Skin epidermis (tissue), 12 donors: ENCODE data around the gene IPCEF1.
A peak's percentile ranks its signal among the peaks of the same experiment; 100 is the strongest.

ENCODE experiments used
- H3K27ac ChIP-seq, 21 experiments: fragments of 200-600 bp; sonication (generic) in 11 of 21; one replicate each; pipeline ENCODE4 v1.5.0; 2020; ENCODE audit warnings: mild to moderate bottlenecking in 3 of 21, inconsistent platforms in 2 of 21, moderate library complexity in 2 of 21
- H3K4me3 ChIP-seq, 7 experiments: fragments of 200-600 bp; sonication (generic) in 2 of 7; one replicate each; pipeline ENCODE4 v1.5.0; 2020; ENCODE audit warnings: inconsistent platforms in 2 of 7, mild to moderate bottlenecking in 2 of 7, moderate library complexity in 1 of 7

Gene IPCEF1

DNA sequence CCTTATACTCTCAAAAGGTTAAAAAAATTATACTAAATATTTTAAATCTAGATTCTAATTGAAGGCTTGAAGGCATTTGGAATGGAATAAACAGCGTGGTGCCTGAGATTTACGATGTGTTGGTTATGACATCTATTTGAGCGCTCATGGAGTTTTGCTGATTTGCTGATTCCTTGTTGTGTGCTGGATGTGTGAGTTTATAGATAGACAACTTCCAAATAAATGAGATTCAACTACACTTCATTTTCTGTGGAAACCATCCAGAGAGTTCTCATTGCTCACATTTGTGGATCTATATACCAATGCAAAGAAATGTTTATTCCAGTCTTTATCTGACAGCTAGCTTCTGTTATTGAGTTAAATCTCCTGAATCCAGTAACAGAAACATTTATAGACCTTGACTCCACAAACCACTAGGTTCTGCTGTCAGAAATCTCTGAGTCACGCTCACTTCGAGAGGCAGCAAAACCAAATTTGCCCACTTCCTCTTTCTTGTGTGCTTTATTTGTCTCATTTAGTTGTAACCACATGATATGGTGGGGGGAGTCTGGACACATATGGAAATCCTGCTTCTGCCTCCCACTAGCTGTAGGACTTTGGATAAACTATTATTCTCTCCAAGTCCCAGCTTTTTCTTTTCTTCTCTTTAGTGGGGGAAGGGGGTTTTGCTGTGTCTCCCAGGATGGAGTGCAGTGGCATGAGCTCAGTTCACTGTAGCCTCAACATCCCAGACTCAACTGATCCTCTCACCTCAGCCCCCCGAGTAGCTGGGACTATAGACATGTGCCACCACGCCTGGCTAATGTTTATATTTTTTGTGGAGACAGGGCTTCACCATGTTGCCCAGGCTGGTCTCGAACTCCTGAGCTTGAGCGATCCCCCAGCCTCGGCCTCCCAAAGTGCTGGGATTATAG lies 54.5 kb downstream of the IPCEF1 start:
- no peak overlapping the region for H3K4me3 ChIP-seq
- peak overlapping the region in 3 of 21 experiments; percentile 15 to 49 (median 26) for H3K27ac ChIP-seq

DNA sequence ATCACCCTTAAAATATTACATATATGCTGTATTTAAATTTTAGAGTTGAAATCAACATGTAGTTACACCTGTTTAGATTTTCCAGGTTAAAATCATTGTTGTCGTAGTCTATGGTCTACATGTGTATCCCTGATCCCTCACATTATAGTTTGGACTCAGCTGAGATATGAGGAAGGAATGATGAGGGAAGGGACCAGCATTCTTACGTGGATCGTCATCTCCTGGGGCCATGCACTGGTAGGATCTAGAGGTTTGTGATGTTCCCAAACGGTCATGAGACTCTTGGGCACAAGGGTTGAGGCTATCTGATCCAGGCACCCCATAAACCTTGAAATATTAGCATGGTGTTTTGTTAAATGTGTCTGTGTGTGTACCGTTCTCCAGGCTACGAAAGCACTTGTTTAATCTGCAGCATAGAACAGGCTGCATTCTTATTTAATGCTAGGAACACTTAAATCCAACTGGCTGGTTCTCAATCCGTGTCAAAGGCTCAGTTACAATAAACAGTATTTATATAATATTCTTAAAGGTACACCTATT lies 55.4 kb downstream of the IPCEF1 start:
- H3K4me3 ChIP-seq, result no peak overlapping the region
- peak overlapping the region in 1 of 21 experiments; percentile 49 for H3K27ac ChIP-seq

DNA sequence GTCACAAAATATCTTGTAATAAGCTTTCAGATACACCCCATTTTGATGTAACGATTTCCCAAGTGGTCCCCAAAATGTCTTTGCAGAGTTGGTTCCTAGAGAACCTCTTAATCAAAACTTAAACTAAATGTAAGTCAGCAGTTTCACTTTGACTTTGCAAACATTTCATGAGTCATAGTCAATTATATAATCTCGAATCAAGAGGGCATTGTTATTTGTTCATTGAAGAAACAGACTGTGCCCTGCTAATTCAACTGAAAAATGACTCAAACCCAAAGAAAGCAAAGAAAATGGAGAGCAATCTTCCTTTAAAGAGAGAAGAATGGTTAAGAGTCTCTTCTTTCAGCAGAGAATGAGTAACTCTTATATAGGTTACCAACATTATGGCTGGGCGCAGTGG lies 58.3 kb downstream of the IPCEF1 start:
- Histone ChIP-seq H3K27ac (peak overlapping the region in 5 of 21 experiments; percentile 32 to 47 (median 44)), H3K4me3 (no peak overlapping the region)

DNA sequence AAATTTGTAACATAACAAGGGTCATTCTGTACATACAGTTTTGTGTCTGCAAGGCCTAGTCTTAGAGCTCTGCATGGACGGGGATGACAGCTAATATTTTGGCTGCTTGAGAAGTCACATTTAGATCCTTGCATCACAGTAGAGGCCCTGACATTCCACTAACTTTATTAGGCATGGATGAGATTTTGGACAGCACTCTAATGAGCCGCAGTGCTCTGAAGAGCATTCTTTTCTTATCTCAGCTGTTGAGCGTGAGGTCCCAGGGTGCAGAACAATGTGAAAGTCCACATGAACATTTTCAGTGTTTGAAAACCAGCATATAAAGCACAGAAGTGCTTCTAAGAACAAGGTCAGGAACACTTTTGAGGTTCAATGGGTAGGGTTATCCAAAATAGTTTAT lies 58.9 kb downstream of the IPCEF1 start:
- H3K4me3 ChIP-seq, result no peak overlapping the region
- H3K27ac ChIP-seq, result peak overlapping the region in 3 of 21 experiments; percentile 32 to 47 (median 44)

DNA sequence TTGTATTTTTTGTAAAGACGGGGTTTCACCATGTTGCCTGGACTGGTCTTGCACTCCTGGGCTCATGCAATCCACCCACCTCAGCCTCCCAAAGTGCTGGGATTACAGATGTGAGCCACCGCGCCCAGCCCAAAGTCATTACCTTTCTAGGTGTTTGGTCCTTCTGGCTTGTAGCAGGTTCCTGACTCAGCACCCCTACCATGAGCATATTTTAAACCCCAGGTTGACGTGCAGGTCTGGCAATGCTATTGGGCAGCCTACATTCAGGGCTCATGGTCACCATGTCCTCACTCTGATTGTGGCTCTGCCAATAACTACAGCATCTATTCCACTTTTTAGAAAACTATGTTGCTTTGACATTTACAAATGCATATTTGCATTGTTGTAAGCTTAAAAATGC lies 59.4 kb downstream of the IPCEF1 start:
- Histone ChIP-seq H3K4me3 (no peak overlapping the region), H3K27ac (no peak overlapping the region)

DNA sequence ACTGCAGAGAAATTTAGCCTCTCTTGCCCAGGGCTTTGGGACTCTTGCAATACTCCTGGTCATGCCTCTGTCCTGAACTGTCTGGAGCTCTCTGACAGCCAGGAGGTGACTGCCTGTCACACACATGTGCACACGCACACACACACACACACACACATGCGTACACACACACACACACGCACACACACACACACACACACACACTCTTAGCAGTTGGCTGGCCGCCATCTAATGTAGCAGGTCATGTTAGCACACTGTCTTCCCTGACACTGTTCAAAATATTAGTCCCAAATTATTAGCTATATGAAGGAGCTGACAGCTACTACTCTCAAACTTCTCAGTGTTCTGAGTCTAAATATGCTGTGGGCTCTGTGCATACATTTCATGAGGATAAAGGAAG lies 60.9 kb downstream of the IPCEF1 start:
- H3K4me3 ChIP-seq, result no peak overlapping the region
- H3K27ac ChIP-seq, result no peak overlapping the region

DNA sequence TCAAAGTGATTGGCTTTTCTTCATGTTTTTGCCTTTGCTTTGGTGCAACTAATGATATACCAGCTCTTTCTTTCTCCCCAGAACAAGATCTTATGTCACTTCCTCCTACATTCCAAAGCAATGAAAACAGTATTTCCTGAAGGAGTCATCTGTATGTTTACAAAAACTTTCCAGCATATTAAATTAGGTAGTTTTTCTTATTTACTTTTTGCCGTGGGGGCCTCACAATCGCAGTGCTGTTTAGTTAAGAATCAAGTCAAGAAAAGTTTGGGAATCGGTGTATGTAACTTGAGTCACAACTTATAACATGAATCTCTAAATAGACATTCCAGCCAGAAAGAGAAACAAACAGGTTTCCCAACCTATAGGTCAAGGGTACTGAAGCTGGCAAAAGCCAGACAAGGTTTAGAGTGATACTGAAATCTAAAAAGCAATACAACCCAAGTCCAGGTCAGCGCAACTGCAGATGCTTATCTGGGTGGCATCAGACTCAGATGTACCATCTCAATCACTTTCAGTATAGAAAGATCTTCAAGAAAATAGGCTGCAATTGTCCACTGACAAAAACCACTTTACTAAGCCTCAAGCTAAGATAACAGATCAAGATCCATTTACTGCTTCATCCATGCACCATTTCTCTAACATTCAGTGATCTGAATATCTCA lies 63.6 kb downstream of the IPCEF1 start:
- H3K4me3 ChIP-seq, result no peak overlapping the region
- H3K27ac ChIP-seq, result no peak overlapping the region

DNA sequence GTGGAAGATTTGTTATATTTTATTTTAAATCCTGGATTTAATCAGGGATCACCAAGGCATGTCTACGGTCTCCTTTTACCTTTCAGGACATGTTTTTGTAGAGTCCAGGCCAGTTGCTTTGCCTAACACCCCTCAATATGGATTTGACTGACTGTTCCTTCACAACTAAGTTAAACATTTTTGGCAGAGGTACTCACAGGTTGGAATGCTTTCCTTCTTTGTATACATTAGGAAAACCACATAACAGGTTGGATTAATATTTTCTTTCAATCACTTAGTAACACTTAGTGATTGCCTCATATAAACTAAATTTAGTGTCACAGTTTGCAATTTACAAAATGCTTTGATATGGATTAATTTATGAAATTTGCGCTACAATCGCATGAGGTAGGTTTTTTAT lies 64.5 kb downstream of the IPCEF1 start:
- no peak overlapping the region for H3K27ac ChIP-seq
- no peak overlapping the region for H3K4me3 ChIP-seq

DNA sequence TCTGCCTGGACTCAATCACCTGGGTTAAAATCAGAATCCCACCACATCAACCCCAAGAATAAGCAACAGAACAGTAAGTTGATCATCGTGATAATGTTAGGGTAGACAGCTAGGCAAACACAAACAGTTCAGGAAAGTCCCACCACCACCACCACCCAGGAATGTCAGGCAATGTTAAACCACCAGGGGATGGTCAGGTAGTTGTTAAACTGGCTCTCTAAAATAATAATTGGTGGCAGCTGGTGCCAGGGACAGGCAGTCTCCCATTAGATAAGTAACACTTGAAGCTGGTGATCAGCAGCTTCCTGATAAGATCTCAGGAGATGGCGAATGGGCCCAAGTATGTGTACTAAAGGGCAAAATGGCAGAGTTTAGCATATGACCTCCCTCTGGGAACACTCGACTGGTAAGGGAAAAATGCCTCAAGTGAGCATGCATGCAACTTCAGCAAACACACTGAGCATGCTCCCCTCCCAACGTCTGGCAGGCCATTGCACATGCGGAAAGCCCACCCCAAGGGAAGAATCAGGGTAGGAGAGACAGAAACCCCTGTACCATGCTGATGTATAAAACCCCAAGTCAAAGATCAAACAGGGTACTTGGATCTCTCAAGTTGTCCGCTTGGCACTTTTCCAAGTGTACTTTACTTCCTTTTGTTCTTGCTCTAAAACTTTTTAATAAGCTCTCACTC lies 66.6 kb downstream of the IPCEF1 start:
- Histone ChIP-seq H3K4me3 (no peak overlapping the region), H3K27ac (no peak overlapping the region)

DNA sequence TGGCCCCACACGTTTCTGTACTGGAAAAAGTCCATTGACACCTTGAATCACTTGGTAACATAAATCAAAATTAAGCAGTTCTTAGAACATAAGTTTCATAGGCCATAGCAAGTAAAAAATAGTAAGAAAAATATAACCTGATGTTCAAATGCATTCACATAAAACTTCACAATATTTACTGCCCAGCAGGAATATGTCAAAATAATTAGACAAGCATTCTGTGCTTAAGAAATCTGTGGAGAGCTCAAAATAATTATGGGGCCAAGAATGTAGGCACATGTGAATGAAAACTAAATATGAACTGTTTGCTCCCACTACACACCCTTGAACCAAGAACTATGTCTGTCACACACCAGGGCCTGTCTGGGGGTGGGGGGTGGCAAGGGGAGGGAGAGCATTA lies 70.8 kb downstream of the IPCEF1 start:
- H3K4me3 ChIP-seq, result no peak overlapping the region
- H3K27ac ChIP-seq, result no peak overlapping the region

DNA sequence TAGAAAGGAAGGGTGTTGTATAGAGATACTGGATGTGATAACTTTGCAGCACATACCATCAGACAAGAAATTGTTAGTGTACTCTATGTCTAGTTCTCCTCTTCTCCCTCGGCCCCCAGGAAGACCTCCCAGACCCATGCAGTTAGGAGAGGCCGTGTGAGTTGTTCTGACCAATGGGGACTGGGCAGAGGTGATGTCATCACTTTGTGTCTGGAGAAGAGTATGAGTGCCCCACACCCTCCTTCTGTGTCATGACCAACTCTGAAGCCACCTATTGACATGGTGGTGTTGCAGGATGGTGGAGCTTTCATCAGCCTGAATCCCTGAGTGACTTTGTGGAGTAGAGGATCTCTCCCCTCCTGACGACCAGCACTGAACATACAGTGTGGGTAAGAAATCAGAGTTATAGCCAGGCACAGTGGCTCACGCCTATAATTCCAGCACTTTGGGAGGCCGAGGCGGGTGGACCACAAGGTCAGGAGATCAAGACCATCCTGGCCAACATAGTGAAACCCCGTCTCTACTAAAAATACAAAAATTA lies 72.2 kb downstream of the IPCEF1 start:
- Histone ChIP-seq H3K27ac (no peak overlapping the region), H3K4me3 (no peak overlapping the region)

DNA sequence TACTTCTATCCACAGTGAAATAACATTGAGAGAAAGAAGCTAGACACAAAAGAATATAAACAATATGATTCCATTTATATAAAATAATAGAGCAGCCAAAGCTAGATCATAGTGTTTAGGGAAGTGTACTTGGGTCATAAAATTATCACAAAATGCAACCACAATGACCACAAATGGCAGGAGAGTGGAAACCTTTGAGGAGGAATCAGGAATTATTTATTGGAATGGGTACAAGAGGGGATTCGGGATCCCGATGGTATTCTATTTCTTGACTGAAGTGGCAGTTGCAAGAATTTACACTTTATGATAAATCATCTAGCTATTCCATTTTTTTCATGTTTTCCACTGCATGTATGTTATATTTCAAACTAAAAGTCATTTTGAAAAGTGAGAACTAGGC lies 76.1 kb downstream of the IPCEF1 start:
- Histone ChIP-seq H3K27ac (no peak overlapping the region), H3K4me3 (no peak overlapping the region)

DNA sequence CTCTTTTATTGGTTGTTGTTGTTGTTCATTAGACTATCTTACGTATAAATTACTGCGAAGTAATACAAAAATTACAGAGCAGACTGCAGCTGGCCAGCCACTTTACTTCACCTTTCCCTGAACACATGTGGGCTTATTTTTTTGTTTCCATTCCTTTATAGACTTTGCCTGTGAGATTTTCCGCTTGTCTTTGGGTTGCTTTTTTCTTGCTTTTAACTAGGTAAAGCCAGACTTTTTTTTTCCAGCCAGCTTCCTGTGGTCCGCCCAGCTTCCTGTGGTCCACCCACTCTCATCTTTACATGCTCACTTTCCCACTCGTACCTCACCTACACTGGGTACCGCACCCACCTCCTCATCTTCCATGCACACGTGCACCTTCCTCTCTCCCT lies 79.0 kb downstream of the IPCEF1 start:
- Histone ChIP-seq H3K4me3 (no peak overlapping the region), H3K27ac (peak overlapping the region in 1 of 21 experiments; percentile 24)

DNA sequence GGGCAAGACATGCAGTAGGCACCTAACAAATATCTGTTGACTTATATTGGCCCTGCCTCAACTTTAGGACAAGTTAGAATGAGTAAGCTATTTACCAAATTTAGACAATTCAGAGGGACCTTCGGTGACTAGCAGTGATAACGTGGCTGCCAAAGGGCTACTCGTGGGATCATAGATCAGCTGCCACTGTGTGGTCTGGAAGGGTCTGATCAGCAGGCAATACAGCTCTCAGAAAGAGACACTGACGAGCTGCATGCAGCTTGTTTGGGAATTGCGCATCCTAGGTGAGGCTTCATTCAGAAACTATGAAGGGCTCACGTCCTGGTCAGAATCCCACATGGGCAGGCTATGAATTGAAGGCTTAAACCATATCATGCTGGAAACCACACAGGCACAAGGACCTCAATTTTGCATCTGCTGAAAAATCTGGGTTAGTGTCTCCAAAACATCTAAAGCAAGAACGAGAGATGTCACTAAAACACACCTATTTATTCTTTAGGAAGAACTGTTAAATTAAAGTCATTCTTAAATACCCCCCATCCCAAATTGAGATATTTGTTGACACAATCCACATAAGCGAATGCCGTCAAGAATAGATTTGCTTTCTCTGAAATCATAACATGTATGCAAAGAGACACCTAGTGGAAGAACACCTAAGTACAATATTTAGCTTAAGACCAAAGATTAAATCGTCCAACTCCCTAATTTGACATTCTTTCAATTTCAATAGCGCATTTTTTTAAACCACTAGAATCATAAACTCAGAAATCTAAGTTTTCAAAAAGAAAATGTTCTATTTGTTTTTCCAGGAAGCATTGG lies 79.6 kb downstream of the IPCEF1 start:
- peak overlapping the region in 1 of 21 experiments; percentile 24 for H3K27ac ChIP-seq
- H3K4me3 ChIP-seq, result no peak overlapping the region

DNA sequence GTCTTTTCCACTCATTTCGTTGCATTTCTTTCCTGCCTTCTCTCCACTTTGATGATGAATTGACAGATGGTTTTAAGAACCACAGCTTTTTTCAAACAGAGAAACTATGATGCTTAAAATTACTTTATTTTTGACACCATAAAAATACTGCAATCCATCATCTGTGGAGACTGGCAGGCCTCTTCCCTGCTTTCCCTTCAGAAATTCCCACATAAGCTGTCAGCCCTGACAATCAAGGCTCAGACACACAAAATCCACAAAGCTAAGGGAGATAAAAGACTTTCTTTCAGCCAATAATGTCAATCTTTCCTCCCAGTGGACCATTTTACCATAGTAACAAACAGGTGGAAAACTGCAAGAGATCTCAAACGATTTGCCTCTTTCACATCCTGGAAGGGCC lies 82.4 kb downstream of the IPCEF1 start:
- no peak overlapping the region for H3K27ac ChIP-seq
- no peak overlapping the region for H3K4me3 ChIP-seq

DNA sequence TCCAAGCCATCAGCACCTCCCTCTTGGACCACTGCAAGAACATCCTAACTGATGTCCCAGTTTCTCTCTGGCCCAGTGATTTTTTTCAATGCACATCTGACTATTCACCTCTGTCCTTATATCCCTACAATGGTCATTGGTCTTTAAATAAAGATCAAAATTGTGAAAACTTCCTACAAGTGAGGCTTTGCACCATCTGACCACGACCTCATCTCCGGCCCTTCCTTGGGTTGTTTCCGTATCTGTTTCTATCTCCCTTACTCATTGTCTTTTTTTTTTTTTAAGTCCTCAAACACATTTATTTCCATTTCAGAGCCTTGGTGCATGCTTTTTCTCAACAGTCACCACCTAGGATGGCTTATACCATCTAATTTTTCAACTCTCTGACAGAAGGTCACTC lies 88.1 kb downstream of the IPCEF1 start:
- Histone ChIP-seq H3K4me3 (no peak overlapping the region), H3K27ac (no peak overlapping the region)

DNA sequence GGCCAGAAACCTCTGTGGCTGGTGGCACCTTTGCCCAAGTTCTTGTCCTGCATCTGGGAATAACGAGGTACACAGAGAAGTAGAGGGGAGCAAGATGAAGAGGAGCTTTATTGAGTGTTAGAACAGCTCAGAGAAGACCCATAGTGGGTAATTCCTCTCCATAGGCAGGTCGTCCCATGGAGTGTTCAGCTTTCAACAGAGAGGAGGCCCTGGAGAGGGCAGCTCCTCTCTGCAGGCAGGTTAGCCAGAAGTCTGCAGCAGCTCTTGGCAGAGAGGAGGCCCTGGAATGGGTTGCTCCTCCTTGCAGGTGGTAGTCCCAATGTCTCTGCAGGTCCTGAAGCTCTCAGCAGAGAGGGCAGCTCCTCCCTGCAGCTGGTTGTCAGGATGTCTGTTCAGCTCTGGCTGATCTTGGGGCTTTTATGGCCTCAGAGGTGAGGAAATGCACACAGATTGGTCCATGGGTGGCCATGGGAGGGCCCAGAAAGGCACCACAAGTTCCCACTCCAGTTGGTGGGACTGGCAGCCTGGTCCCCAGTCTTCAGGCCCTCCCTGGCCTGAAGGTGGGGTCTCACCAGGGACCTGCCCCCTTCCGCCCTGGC lies 89.0 kb downstream of the IPCEF1 start:
- no peak overlapping the region for H3K27ac ChIP-seq
- H3K4me3 ChIP-seq, result no peak overlapping the region

DNA sequence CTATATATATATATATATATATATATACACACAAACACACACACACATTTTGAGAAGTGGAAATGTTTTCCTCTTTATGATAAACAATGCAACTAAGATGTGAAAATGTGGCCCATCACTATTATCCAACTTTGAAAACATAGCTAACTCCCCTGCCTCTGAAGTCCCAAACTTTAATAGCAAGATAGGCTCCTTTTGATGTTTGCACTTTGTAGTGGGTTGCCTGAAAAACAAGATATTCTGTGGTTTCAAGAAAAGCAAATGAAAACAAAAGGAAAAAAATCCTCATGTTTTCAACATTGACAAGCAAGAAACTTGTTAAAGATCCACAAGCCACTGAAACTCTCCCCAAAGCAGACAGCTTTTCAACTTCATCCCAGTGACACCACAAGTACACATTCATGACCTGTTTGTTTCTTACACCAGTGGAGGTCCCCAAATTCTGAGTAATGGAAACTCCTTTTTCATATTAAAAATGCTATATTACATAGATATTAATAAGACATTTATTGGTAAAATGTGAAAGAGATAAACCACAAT lies 90.0 kb downstream of the IPCEF1 start:
- Histone ChIP-seq H3K4me3 (no peak overlapping the region), H3K27ac (no peak overlapping the region)
